Left lobe of liver (tissue), 2 donors: ENCODE data around the gene MRRF. TPM values are rescaled to one million over a fixed set of nuclear protein-coding genes. Genes with fewer than 3 reads are reported as not detected.

ENCODE experiments used
- ATAC-seq: fragments of 200-7000 bp; cut with Tn5 transposase; one replicate; pipeline ENCODE4 v1.9.1; 2020; ENCODE audit warnings: mild to moderate bottlenecking, moderate library complexity
- DNase-seq: peaks from one replicate; pipeline ENCODE4 v3.0.0-alpha.2; 2020; ENCODE audit warnings: low spot score
- total RNA-seq: library from RNA; stranded (reverse); gene quantifications from one replicate; pipeline ENCODE4 v1.2.1, GENCODE V29; 2021
- donor health status: DM: no; HTN: no; CAD: no; lungs with moderate emphysema.
- donor health status: DM: no; HTN: yes; CAD: no.

The MRRF gene
- total RNA-seq, 1 donor from 2014 or later, result 16.3 TPM

- DNase-seq, result no peak
- ATAC-seq, result no peak
These were observed 36.5 kb upstream of the MRRF start for GRCh38 chr9:122228191-122228567.

DNA sequence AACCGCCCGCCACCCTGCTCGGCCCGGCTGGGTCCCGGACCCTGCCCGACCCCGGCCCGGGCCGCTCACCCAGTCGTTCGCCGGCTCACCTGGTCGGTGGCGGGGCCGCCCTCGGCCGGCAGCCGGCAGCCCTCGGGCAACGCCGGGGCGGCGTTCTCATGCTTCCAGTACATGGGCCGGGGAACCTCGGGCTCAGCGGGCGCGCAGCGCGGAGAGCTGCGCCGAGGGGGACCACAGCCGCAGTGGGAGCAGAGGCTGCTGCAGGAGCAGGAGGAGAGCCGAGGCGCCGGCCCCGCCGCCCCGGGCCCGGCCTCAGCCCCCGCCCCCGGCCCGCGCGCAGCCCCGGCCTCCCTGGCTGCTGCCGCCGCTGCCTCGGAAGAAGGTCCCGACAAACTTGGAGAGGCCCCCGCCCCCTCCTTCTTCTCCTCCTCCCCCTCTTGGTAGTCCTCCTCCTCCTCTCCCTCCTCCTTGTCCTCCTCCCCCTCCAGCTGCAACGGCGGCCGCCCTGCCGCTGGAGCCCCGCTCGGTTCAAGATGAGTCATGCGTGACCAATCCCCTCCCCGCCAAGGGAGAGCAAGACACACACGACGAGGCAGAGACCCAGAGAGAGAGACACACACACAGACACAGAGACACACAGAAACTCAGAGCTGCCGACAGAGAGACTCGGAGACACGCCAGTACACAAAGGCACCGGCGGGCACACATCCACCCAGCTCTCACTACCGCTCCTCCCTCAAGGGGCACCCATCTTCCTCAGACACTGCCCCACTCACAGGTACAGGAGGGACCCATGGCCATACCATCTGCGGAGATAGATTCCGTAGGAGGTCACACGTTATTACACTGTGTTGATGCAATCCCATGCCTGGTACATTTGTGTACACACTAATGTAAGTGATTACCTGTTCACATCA lies 35.9 kb upstream of the MRRF start, which contains the start of gene LHX6:
Gene LHX6, minus strand, starts transcription at position 390 of the 917 bp plus-strand sequence. Its CDS starts 217 bp downstream, at position 173.
- DNase-seq (no peak), ATAC-seq (peak; percentile 24)

GRCh38 chr9:122229485-122229837 lies 35.2 kb upstream of the MRRF start:
- no peak for DNase-seq
- no peak for ATAC-seq

DNA sequence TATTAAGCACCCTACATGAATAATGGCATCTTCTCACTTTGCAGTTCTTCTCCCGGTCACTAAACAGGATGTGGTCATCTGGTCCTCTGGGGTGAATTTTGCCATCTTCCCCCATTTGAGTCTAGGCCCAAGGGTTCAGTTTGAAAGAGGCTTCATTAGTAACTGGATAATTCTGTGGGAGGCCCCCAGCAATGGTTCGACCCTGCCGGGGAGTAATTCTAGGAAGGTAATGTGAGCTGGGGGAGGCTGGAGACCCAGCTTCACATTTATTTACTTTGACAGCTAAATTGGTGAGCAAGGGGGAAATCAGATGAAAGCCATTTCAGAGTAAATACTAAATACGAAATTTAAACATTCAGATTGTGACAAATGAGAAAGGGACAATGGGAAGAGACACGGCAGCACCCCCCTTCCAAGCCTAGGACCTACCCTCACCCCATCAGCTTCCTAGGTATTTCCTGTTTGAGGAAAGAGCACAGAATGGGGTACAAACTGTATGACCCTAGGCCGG lies 31.8 kb upstream of the MRRF start:
- ATAC-seq (no peak), DNase-seq (no peak)

DNA sequence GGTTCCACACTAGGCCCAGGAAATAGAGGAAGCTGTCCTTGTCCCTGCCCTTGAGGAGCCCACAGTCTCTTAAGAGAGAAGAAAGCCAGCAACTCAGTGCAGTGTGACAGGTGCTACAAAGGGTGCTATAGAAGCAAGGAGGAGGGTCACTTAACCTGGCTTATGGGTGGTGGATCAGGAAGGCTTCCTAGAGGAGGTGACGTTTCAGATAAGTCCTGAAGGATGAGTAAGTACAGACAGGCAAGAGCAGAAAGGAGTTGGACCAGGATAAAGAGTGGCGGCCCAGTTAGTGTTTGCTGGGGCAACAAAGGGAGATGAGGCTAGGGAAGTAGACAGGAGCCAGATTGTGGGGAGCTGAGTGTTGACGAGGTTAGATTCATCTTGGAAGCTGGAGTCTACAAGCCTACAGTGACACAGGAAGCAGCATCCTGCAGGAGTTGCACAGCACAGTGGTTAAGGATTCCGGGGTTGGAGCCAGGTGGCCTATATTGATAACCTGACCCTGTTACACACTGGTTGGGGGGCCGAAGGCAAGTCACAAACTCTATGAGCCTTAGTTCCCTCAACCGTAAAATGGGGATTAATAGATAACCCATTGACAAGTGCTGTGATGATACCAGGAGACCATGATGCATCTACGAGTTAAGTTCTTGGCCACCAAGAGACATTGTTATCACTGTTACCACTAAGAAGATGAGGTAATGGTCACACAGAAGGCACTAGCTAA lies 30.5 kb upstream of the MRRF start:
- ATAC-seq (no peak), DNase-seq (no peak)

DNA sequence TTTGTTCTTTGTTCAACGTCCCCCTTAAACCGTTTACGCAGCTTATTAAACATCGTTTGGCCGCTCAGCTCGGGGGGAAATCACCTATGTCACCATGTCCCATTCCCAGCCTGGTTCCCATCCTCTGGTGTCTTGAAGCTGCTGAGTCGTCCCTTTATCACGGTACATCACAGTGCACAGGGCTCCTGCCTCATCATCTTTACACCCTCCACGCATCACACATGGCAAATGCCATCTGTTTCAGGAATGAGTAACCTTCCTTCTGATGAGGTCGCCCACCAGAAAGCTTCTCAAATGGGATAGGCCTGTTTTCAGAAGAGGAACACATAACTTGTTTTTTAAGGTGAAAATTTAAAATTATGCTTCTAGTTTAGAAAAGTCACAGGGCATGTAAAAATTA lies 28.0 kb upstream of the MRRF start:
- ATAC-seq (no peak), DNase-seq (no peak)

- ATAC-seq, result no peak
- no peak for DNase-seq
These were observed 25.0 kb upstream of the MRRF start for GRCh38 chr9:122239722-122240121.

DNA sequence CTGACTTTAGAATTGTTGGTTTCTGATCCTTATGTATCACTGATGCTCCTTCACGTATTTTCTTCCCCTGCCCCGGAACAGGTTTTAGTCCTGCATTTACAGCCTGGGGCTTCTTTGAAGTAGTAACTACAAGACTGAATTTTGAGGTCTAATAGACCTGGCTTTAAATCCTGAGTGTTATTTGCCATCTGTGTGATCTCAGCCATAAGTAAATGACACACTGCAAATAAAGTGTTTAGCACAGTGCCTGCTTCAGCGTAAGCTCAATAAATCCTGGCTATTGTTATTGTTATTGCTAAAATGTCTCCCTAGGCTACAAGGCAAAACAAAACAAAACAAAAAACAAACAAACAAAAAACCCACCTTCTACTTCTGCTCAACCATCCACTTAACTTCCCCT lies 20.3 kb upstream of the MRRF start:
- ATAC-seq (no peak), DNase-seq (no peak)

GRCh38 chr9:122246666-122247065 lies 18.0 kb upstream of the MRRF start:
- ATAC-seq (no peak), DNase-seq (no peak)

GRCh38 chr9:122248448-122248865 lies 16.2 kb upstream of the MRRF start:
- DNase-seq (no peak), ATAC-seq (no peak)

GRCh38 chr9:122251351-122251750 lies 13.3 kb upstream of the MRRF start:
- ATAC-seq (no peak), DNase-seq (no peak)

DNA sequence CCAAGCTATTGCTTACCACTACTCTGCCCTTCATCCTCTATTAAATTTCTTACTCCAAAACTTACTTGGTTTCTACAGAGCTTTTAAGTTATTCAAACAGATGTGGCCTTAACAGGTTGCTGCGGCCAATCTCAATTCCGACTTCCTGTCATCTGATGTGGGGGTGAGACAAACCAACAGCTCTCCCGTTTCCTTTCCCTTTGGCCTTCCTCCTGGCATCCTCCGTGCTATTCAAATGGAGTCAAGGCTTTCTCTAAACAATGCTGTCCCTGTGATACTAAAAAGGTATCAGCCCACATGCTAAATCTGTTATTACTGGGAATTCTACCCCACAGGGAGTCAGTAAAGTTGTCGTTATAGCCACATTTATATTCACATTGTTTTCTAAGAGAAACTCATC lies 11.9 kb upstream of the MRRF start:
- no peak for ATAC-seq
- DNase-seq, result no peak

DNA sequence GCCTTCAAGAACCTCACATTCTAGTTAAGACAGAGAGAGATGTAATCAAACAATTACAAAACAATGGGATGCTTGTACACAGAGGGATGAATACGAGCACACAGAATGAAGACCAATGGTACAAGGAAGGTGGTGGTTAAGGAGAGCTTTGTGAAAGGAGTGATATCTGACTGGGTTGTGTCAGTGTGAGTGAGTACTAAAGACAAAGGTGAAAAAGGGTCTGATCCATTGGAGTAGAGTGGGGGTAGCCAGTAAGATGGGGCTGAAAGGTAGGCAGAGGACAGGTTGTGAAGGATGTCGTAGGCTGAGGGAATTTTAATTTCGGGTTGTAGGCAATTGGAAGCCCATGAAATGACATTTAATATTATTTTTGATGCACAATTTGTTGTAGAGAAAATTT lies 9.9 kb upstream of the MRRF start:
- DNase-seq (no peak), ATAC-seq (no peak)

DNA sequence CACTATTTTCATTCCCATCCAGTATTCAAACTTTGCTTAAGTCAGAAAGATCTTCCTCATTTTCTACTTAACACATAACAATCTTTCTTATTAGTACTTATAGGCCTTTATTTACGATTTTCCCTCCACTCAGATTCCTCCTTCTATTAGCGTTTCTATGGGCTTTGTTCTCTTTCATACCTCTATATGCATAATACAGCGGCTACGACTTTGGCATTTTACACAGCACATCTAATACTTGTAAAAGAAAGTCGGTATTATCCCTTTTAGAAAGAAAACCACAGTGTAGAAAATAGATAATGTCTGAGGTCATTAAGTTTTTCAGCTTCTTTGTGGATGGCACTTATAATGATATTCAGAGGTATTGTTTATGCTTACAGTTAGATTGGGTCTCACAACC lies 8.5 kb upstream of the MRRF start:
- DNase-seq (no peak), ATAC-seq (no peak)

GRCh38 chr9:122258886-122259415 lies 5.7 kb upstream of the MRRF start:
- ATAC-seq (no peak), DNase-seq (no peak)

DNA sequence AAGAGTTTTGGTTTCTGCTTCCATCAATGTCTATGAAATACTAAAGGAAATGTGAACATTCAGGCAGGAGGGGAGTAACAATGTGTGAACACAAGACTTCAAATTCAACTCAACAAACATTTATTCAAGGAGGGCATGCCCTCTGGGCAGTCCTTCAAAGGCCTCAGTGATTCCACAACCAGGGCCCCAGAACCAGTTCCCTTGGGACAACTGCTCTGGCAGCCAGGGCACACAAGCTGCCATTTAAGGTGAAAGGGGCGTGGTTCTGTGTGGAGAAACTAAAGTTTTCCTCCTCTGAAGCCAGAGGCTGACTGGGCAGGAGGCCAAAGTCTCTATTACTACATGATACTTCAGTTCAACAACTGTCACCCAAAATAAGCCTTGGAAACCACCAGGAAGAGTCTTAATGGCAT lies 3.2 kb upstream of the MRRF start:
- ATAC-seq, result peak; percentile 48

DNA sequence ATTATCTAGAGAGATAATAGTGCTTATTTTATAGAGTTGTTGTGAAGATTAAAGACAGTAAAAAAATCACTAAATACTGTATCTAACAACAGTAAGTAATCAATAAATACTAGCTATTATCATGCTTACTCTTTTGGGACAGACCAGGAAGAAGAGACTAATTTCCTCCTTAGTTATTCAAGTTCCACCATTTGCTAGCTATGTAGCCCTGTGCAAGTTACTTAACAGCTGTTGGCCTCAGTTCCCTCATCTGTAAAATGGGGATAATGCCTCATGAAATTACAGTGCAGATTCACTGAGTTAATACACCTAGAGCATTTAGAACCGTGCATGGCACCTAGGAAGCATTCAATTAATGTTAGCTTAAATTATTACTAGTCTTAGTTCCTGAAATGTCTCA lies 2.6 kb upstream of the MRRF start:
- ATAC-seq (no peak), DNase-seq (no peak)

More for the DNA sequence above, 3.2 kb upstream of the MRRF start:
- peak; percentile 77 for DNase-seq

DNA sequence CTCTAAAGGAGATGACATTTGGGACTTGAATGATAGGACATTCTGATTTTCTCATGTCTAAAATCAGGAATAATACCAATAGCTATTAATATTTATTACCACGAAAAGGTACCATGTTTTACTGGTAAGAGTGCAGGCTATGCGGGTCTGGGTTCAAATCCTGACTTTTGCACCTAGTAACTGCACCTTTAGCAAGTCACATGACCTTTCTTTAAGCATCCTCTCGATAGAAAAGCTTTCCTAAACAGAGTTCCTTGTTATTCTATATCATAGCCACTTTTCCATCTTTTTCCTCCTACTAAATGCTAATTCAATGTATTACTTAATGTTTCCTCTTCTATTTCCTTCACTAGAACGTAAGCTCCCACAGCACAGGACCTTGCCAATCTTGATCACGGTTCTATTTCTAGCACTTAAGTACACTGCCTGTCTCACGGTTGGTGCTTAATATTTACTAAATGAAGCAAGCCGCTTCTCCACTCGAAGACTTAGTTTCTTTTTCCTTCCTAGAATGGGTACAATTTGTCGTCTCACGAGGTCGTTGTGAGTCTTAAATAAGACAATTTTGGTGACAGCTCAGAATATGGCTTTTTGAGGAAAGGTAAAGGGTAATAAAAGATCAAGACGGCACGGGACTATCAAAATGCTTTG lies 858 bp upstream of the MRRF start:
- ATAC-seq, result peak; percentile 3
- no peak for DNase-seq

DNA sequence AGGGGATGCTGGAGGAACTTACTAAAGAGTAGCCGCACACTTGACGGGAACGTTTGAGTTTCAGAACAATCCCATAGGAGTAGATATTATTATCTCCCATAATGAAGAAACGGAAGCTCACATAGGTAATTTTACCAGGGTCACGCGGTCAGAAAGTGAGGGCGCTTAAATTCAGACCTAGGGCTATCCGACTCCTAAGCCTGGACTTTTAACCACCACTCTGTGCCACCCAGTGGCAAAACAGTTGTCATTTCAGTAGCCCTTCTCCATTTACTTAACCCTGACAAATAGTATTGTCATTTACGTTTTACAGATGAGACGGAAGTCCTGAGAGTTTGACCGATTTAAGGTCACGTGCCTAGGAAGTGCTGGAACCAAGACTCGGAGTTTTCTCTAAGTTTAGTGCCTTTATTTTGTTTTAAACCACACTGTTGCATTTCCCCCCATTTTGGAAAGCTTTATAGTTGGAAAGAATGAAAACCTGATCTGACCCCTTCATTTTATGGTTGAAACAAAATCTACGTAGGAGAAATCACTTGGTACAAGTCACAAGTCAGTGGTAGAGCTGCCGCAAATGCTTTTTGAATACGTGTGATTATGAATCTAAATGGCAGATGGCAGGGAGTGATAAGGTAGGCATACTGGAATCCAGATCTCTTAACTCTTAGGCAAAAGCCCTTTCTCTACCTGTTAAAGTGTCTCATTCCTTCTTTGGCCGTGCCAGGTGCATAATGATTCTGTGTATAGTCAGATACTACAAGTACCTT lies 650 bp downstream of the MRRF start:
- peak; percentile 26 for ATAC-seq
- no peak for DNase-seq

- ATAC-seq, result no peak
- DNase-seq, result no peak
These were observed 3.5 kb downstream of the MRRF start for GRCh38 chr9:122268041-122268814.
